ENCODE data around the gene MAP3K14.

Gene MAP3K14

GRCh38 chr17:45333702-45334092 lies 16.9 kb upstream of the MAP3K14 start:
- H3K9me3 ChIP-seq (ENCODE audit: control insufficient read depth, insufficient read depth, low read length), result no peaks in the 10 kb centered on the region
- H3K36me3 ChIP-seq (ENCODE audit: insufficient read depth, low read length), result no peaks in the 10 kb centered on the region
- H3K9ac ChIP-seq (ENCODE audit: low read depth, low read length), result no peak overlapping the region
- peaks cover 26% of the 10 kb centered on the region for H3K4me1 ChIP-seq (ENCODE audit: insufficient read depth, low read length)

GRCh38 chr17:45332989-45333701 lies 16.3 kb upstream of the MAP3K14 start:
- Histone ChIP-seq H3K9ac (ENCODE audit: low read depth, low read length) (no peak overlapping the region), H3K36me3 (ENCODE audit: insufficient read depth, low read length) (no peaks in the 10 kb centered on the region), H3K4me1 (ENCODE audit: insufficient read depth, low read length) (peaks cover 26% of the 10 kb centered on the region), H3K9me3 (ENCODE audit: control insufficient read depth, insufficient read depth, low read length) (no peaks in the 10 kb centered on the region)

- no peak overlapping the region for H3K9ac ChIP-seq (ENCODE audit: low read depth, low read length)
- H3K36me3 ChIP-seq (ENCODE audit: insufficient read depth, low read length), result no peaks in the 10 kb centered on the region
- H3K4me1 ChIP-seq (ENCODE audit: insufficient read depth, low read length), result peaks cover 26% of the 10 kb centered on the region
- H3K9me3 ChIP-seq (ENCODE audit: control insufficient read depth, insufficient read depth, low read length), result no peaks in the 10 kb centered on the region
Measured at GRCh38 chr17:45332505-45332904, 15.7 kb upstream of the MAP3K14 start.

GRCh38 chr17:45326626-45327025 lies 9.8 kb upstream of the MAP3K14 start:
- H3K36me3 ChIP-seq (ENCODE audit: insufficient read depth, low read length), result no peaks in the 10 kb centered on the region
- no peak overlapping the region for H3K9ac ChIP-seq (ENCODE audit: low read depth, low read length)
- no peaks in the 10 kb centered on the region for H3K9me3 ChIP-seq (ENCODE audit: control insufficient read depth, insufficient read depth, low read length)
- H3K4me1 ChIP-seq (ENCODE audit: insufficient read depth, low read length), result peaks cover 6% of the 10 kb centered on the region

GRCh38 chr17:45325810-45326209 lies 9.0 kb upstream of the MAP3K14 start:
- Histone ChIP-seq H3K4me1 (ENCODE audit: insufficient read depth, low read length) (peaks cover 9% of the 10 kb centered on the region), H3K9me3 (ENCODE audit: control insufficient read depth, insufficient read depth, low read length) (no peaks in the 10 kb centered on the region), H3K9ac (ENCODE audit: low read depth, low read length) (no peak overlapping the region), H3K36me3 (ENCODE audit: insufficient read depth, low read length) (no peaks in the 10 kb centered on the region)

- Histone ChIP-seq H3K36me3 (ENCODE audit: insufficient read depth, low read length) (no peaks in the 10 kb centered on the region), H3K9ac (ENCODE audit: low read depth, low read length) (no peak overlapping the region), H3K4me1 (ENCODE audit: insufficient read depth, low read length) (peaks cover 13% of the 10 kb centered on the region), H3K9me3 (ENCODE audit: control insufficient read depth, insufficient read depth, low read length) (no peaks in the 10 kb centered on the region)
Measured at GRCh38 chr17:45324336-45324735, 7.5 kb upstream of the MAP3K14 start.

- peaks cover 30% of the 10 kb centered on the region for H3K4me1 ChIP-seq (ENCODE audit: insufficient read depth, low read length)
- no peaks in the 10 kb centered on the region for H3K36me3 ChIP-seq (ENCODE audit: insufficient read depth, low read length)
- no peaks in the 10 kb centered on the region for H3K9me3 ChIP-seq (ENCODE audit: control insufficient read depth, insufficient read depth, low read length)
- H3K9ac ChIP-seq (ENCODE audit: low read depth, low read length), result no peak overlapping the region
Measured at GRCh38 chr17:45322168-45322567, 5.3 kb upstream of the MAP3K14 start.

- Histone ChIP-seq H3K9ac (ENCODE audit: low read depth, low read length) (no peak overlapping the region), H3K4me1 (ENCODE audit: insufficient read depth, low read length) (peaks cover 30% of the 10 kb centered on the region), H3K36me3 (ENCODE audit: insufficient read depth, low read length) (no peaks in the 10 kb centered on the region), H3K9me3 (ENCODE audit: control insufficient read depth, insufficient read depth, low read length) (no peaks in the 10 kb centered on the region)
Measured at GRCh38 chr17:45320931-45321461, 4.2 kb upstream of the MAP3K14 start.

GRCh38 chr17:45320349-45320930 lies 3.6 kb upstream of the MAP3K14 start:
- Histone ChIP-seq H3K9me3 (ENCODE audit: control insufficient read depth, insufficient read depth, low read length) (no peaks in the 10 kb centered on the region), H3K9ac (ENCODE audit: low read depth, low read length) (no peak overlapping the region), H3K4me1 (ENCODE audit: insufficient read depth, low read length) (peaks cover 32% of the 10 kb centered on the region), H3K36me3 (ENCODE audit: insufficient read depth, low read length) (no peaks in the 10 kb centered on the region)

- Histone ChIP-seq H3K9ac (ENCODE audit: low read depth, low read length) (no peak overlapping the region; the same call in 1 of the 2 replicates), H3K9me3 (ENCODE audit: control insufficient read depth, insufficient read depth, low read length) (no peaks in the 10 kb centered on the region), H3K36me3 (ENCODE audit: insufficient read depth, low read length) (no peaks in the 10 kb centered on the region), H3K4me1 (ENCODE audit: insufficient read depth, low read length) (peaks cover 43% of the 10 kb centered on the region)
Measured at GRCh38 chr17:45319239-45319703, 2.5 kb upstream of the MAP3K14 start.

- H3K9ac ChIP-seq (ENCODE audit: low read depth, low read length), result no peak overlapping the region; the same call in 1 of the 2 replicates
- no peaks in the 10 kb centered on the region for H3K36me3 ChIP-seq (ENCODE audit: insufficient read depth, low read length)
- no peaks in the 10 kb centered on the region for H3K9me3 ChIP-seq (ENCODE audit: control insufficient read depth, insufficient read depth, low read length)
- peaks cover 47% of the 10 kb centered on the region for H3K4me1 ChIP-seq (ENCODE audit: insufficient read depth, low read length)
Measured at GRCh38 chr17:45318561-45319230, 1.9 kb upstream of the MAP3K14 start.

- H3K4me1 ChIP-seq (ENCODE audit: insufficient read depth, low read length), result peaks cover 57% of the 10 kb centered on the region
- H3K36me3 ChIP-seq (ENCODE audit: insufficient read depth, low read length), result no peaks in the 10 kb centered on the region
- H3K9me3 ChIP-seq (ENCODE audit: control insufficient read depth, insufficient read depth, low read length), result no peaks in the 10 kb centered on the region
- peak overlapping the region; percentile 78 for H3K9ac ChIP-seq (ENCODE audit: low read depth, low read length)
Measured at GRCh38 chr17:45317111-45317928, 500 bp upstream of the MAP3K14 start.

- Histone ChIP-seq H3K36me3 (ENCODE audit: insufficient read depth, low read length) (no peaks in the 10 kb centered on the region), H3K9ac (ENCODE audit: low read depth, low read length) (peak overlapping the region; percentile 60), H3K4me1 (ENCODE audit: insufficient read depth, low read length) (peaks cover 64% of the 10 kb centered on the region), H3K9me3 (ENCODE audit: control insufficient read depth, insufficient read depth, low read length) (no peaks in the 10 kb centered on the region)
Measured at GRCh38 chr17:45315648-45316433, 979 bp downstream of the MAP3K14 start.
